K562 (cell line): ENCODE data around the gene BCAP31. TPM values are rescaled to one million over a fixed set of nuclear protein-coding genes. Genes with fewer than 3 reads are reported as not detected.
A peak's percentile ranks its signal among the peaks of the same experiment; 100 is the strongest.

Experiments used
- ATAC-seq: fragments of 200-7000 bp; cut with Tn5 transposase; 3 replicates; pipeline ENCODE4 v1.9.1; 2020; ENCODE audit warnings: moderate library complexity
- BruUV-seq: library from RNA; stranded (reverse); fragments of 400-500 nt; replicated peaks from 2 replicates; lab custom pipeline; 2021; lab: Mats Ljungman, UMichigan
- CTCF ChIA-PET: fragments of 300-600 bp; formaldehyde crosslinking; extraction: SDS; loops from one replicate; lab custom pipeline; 2021; ENCODE audit warnings: low intra/inter-chr PET ratio; lab: Yijun Ruan, JAX
- POLR2A ChIA-PET: fragments of 300-600, 350-650 bp; sonication (Branson Sonifier 250); formaldehyde crosslinking; extraction: SDS; loops from one replicate; lab custom pipeline; 2021; ENCODE audit warnings: antibody characterized with exemption, inconsistent platforms; lab: Yijun Ruan, JAX
- DNase-seq, 4 experiments: peaks; one replicate each; pipeline versions ENCODE4 v3.0.0 to v3.0.0-alpha.2; 2011 to 2018; ENCODE audit warnings: low spot score in 3 of 4, mixed read lengths in 3 of 4; ENCODE audit errors: extremely low read depth in 1 of 4
- FAIRE-seq: peaks from 2 replicates; lab custom pipeline; 2011; peaks lifted over from hg19 to GRCh38; lab: Jason Lieb, UNC
- H2AFZ ChIP-seq: 2 replicates; pipeline ENCODE4 v1.6.0; 2011; ENCODE audit warnings: low read depth, low read length, control low read depth, inconsistent platforms
- H3K27ac ChIP-seq: fragments of 200-600 bp; 3 replicates; pipeline ENCODE4 v1.8.0; 2011; ENCODE audit warnings: low read depth, mild to moderate bottlenecking, control low read depth, inconsistent platforms, low read length, moderate library complexity, mixed read lengths; ENCODE audit errors: extremely low read depth
- H3K27me3 ChIP-seq, 2 experiments: fragments of 300-600 bp in 1 of 2; 2 replicates in 1 of 2; 3 replicates in 1 of 2; pipeline versions ENCODE4 v1.6.0 to v1.8.0; 2011; ENCODE audit warnings: inconsistent platforms in 2 of 2, low read length in 2 of 2, mild to moderate bottlenecking in 1 of 2, mixed read lengths in 1 of 2, moderate library complexity in 1 of 2; ENCODE audit not compliant: control insufficient read depth in 2 of 2, insufficient read depth in 2 of 2
- H3K36me3 ChIP-seq: fragments of 300-600 bp; 3 replicates; pipeline ENCODE4 v1.8.0; 2011; ENCODE audit warnings: mild to moderate bottlenecking, low read length, inconsistent platforms; ENCODE audit not compliant: control insufficient read depth, insufficient read depth
- H3K4me1 ChIP-seq, 2 experiments: fragments of 200-600 bp in 1 of 2; replicated peaks in 1 of 2; 2 replicates in 1 of 2; 3 replicates in 1 of 2; pipeline versions ENCODE4 v1.5.1 to v1.8.0; 2011; ENCODE audit warnings: inconsistent platforms in 2 of 2, low read length in 2 of 2, mild to moderate bottlenecking in 1 of 2, mixed read lengths in 1 of 2, moderate library complexity in 1 of 2; ENCODE audit not compliant: control insufficient read depth in 2 of 2, insufficient read depth in 2 of 2
- H3K4me2 ChIP-seq: 2 replicates; pipeline ENCODE4 v1.6.1; 2011; ENCODE audit warnings: low read length, control low read depth, inconsistent platforms, mixed read lengths; ENCODE audit not compliant: insufficient read depth
- H3K4me3 ChIP-seq: fragments of 200-600 bp; sonication (generic), shearing (Covaris generic); 2 replicates; pipeline ENCODE4 v1.5.1; 2016; ENCODE audit warnings: control low read depth, inconsistent platforms
- H3K79me2 ChIP-seq: fragments of 200-600 bp; 3 replicates; pipeline ENCODE4 v1.8.0; 2011; ENCODE audit warnings: low read length, inconsistent platforms; ENCODE audit not compliant: control insufficient read depth, insufficient read depth
- H3K9ac ChIP-seq, 2 experiments: 2 replicates each; pipeline versions ENCODE4 v1.6.0 to v1.6.1; 2011; ENCODE audit warnings: low read depth in 2 of 2, low read length in 2 of 2, control low read depth in 1 of 2, inconsistent platforms in 1 of 2, mild to moderate bottlenecking in 1 of 2, mixed read lengths in 1 of 2; ENCODE audit not compliant: insufficient read depth in 1 of 2
- H3K9me1 ChIP-seq: one replicate; pipeline ENCODE4 v1.6.0; 2011; ENCODE audit warnings: inconsistent platforms, mild to moderate bottlenecking, low read length, moderate library complexity; ENCODE audit not compliant: control insufficient read depth, insufficient read depth
- H3K9me3 ChIP-seq: replicated peaks from 2 replicates; pipeline ENCODE4 v1.5.1; 2011; ENCODE audit warnings: low read depth, low read length, inconsistent platforms; ENCODE audit not compliant: control insufficient read depth, insufficient read depth
- H4K20me1 ChIP-seq: replicated peaks from 2 replicates; pipeline ENCODE4 v1.6.1; 2011; ENCODE audit warnings: low read length, inconsistent platforms, mixed read lengths; ENCODE audit not compliant: control insufficient read depth, insufficient read depth
- ARID4B ChIP-seq: sonication (generic); formaldehyde crosslinking; IDR thresholded peaks from 2 replicates; pipeline ENCODE4 v1.8.0; 2022; ENCODE audit warnings: mild to moderate bottlenecking, missing genetic modification reagents
- DNMT1 ChIP-seq: fragments of 450-650 bp; IDR thresholded peaks from 2 replicates; pipeline ENCODE4 v1.6.1; 2016; ENCODE audit warnings: antibody characterized with exemption, mild to moderate bottlenecking
- KLF13 ChIP-seq: fragments of 450-650 bp; IDR thresholded peaks from 2 replicates; pipeline ENCODE4 v1.6.1; 2016; ENCODE audit warnings: missing genetic modification characterization, low read depth, mild to moderate bottlenecking, missing compliant biosample characterization, moderate library complexity, borderline replicate concordance
- MAFG ChIP-seq: fragments of 450-650 bp; conservative IDR thresholded peaks from 2 replicates; pipeline ENCODE4 v1.6.1; 2016; ENCODE audit warnings: missing genetic modification characterization, missing compliant biosample characterization
- MCM5 ChIP-seq: fragments of 450-650 bp; IDR thresholded peaks from 2 replicates; pipeline ENCODE4 v1.6.1; 2016; ENCODE audit warnings: low read depth
- NCOA6 ChIP-seq: fragments of 450-650 bp; IDR thresholded peaks from 2 replicates; pipeline ENCODE4 v1.6.1; 2017; ENCODE audit warnings: mild to moderate bottlenecking
- POLR2G ChIP-seq: fragments of 200-400 bp; formaldehyde crosslinking; IDR thresholded peaks from 2 replicates; pipeline ENCODE4 v1.6.1; 2017; ENCODE audit warnings: low read depth, mild to moderate bottlenecking, antibody characterized with exemption, low read length, moderate library complexity
- PURB ChIP-seq: sonication (generic); formaldehyde crosslinking; IDR thresholded peaks from 2 replicates; pipeline ENCODE4 v1.9.0; 2021; ENCODE audit warnings: low read depth, mild to moderate bottlenecking, missing genetic modification reagents
- U2AF2 ChIP-seq: fragments of 200-400 bp; formaldehyde crosslinking; optimal IDR thresholded peaks from 2 replicates; pipeline ENCODE3; 2017; ENCODE audit warnings: low read depth, mild to moderate bottlenecking, low read length
- XRCC4 ChIP-seq: IDR thresholded peaks from one replicate; pipeline ENCODE4 v1.6.1; 2011; ENCODE audit not compliant: insufficient read depth, insufficient read length; ENCODE audit errors: extremely low read depth
- ZZZ3 ChIP-seq: fragments of 450-650 bp; IDR thresholded peaks from 2 replicates; pipeline ENCODE4 v1.6.1; 2016; ENCODE audit warnings: antibody characterized with exemption, mild to moderate bottlenecking, moderate library complexity
- WGBS: fragments of 100-300 bp; shearing (Covaris generic); methylation state at CpG from one replicate; pipeline ENCODE4 v1.1.6; 2016; ENCODE audit warnings: low coverage, mixed read lengths; ENCODE audit not compliant: insufficient coverage; ENCODE audit errors: missing lambda C conversion rate; 5-methylcytosine and 5-hydroxymethylcytosine counted together
- in situ Hi-C: fragments of 300-500 bp; cut with MboI; formaldehyde crosslinking; loops from 4 replicates; pipeline ENCODE4 v1.15.0; 2018; ENCODE audit warnings: inconsistent platforms, mixed read lengths
- intact Hi-C: fragments of 100-400 bp; cut with micrococcal nuclease; formaldehyde crosslinking; loops from 2 replicates; pipeline ENCODE4 v1.14.2; 2022
- polyA plus RNA-seq, 8 experiments: library from polyadenylated mRNA; depleted of rRNA in 4 of 8; stranded (reverse) in 5 of 8; unstranded in 3 of 8; fragments of >200 nt; fragmentation: Nextera tagmentation in 2 of 8; fragmentation: Illumina TruSeq in 1 of 8; extraction: Ambion mirVana in 2 of 8; extraction: Trizol in 1 of 8; gene quantifications; 2 replicates each; pipeline versions ENCODE4 v1.2.1 to v1.2.3, GENCODE V29; 2011 to 2014; ENCODE audit warnings: inconsistent platforms in 1 of 8, missing spikeins in 1 of 8
- total RNA-seq, 7 experiments: library from RNA; depleted of rRNA in 6 of 7; stranded (reverse); fragments of >200 nt in 6 of 7; fragmentation: Illumina TruSeq in 2 of 7; extraction: Trizol in 2 of 7; gene quantifications; 2 replicates each; pipeline versions ENCODE4 v1.2.1 to v1.2.3, GENCODE V29; 2011 to 2021; ENCODE audit warnings: low replicate concordance in 1 of 7

The BCAP31 gene
- total and polyA plus RNA-seq, 9 of the 15 experiments (the other 6 are each of a cell fraction or from before 2014, with no cell fraction given): 156 to 683 (median 188) TPM

DNA sequence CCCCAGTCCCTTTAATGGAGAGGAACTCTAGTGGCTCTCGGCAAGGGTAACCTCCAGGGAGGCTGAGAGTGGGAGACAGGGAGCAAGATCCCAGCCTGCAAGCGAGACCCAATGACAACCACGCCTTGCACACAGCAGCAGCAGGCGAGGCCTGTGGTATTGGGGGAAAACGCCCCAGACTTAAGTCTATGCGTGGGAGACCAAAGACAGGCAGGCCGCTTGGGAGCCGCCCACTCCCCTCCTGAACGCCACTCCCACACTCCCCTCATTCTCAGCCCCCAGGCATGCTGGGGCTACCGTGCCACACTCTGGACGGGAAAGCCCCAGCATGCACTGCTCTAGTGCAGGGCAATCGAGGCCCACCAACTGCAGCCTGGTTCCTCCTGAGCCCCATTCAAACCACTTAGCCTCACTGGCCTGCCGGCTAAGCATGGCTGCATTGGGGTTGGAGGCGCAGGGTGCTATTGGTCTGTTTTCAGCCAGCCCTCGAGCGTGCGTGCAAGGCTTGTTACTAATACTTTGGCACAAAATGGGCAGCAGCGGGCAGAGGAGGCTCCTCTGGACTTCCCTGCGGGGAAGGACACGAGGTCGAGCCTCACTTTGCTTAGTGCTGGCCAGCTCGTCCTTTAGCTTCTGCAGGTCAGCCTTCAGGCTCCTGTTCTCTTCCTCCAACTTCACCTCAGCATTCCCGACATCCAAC, 21.7 kb downstream of the BCAP31 start:
- 80% methylated on average over 18 of the region's 23 CpGs for WGBS
- no peak overlapping the region for H2AFZ ChIP-seq
- FAIRE-seq (no peak), ATAC-seq (no peak), DNase-seq (no peak)
- in situ Hi-C loops (no loop called here), intact Hi-C loops (no loop called here)
- H3K4me1 ChIP-seq: no peaks in the 10 kb centered on the region
- ChIA-PET CTCF (no interaction called here), POLR2A (interaction anchor here (0.6 to 0.7 kb wide), 2 partner anchors 58 to 272 kb away, joined by 3 read pairs; no protein-coding TSS in a partner anchor)
- H3K4me3 ChIP-seq: no peak overlapping the region
- H3K9me3 ChIP-seq: no peaks in the 10 kb centered on the region
- peaks cover 72% of the 10 kb centered on the region; the same call in 1 of the 3 replicates for H3K36me3 ChIP-seq
- no peak overlapping the region for H3K9ac ChIP-seq
- no peaks in the 10 kb centered on the region for H3K9me1 ChIP-seq
- H3K4me2 ChIP-seq: no peak overlapping the region
- H3K79me2 ChIP-seq: 0 out of 3 replicates have a peak, but pooled peaks cover 3% of the 10 kb centered on the region
- BruUV-seq: no TSS peak
- H3K27me3 ChIP-seq: no peaks in the 10 kb centered on the region
- H4K20me1 ChIP-seq: no peaks in the 10 kb centered on the region
- no peak overlapping the region for H3K27ac ChIP-seq
- TF ChIP-seq XRCC4 (no peak), ZZZ3 (no peak), POLR2G (0 out of 2 replicates have a peak, but pooled peaks have one; percentile 1)

DNA sequence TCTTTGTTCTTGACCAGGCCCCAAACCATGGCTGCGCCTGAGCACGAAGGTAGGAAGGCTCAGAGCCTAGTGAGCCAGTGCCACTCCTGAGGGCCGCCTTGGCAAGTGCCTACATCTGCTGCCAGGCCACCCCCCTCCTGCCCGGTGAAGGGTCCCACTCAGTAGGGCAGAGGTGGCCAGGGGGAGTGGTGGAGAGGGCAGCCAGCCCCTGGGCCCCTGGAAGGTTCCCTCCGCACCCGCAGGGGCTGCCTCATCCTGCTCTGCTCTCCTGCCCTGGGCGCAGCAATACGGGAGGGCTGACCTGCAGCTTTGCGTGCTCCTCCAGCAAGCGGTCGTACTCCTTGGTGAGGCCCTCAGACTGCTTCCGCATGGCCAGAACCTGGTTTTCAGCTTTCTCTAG, 22.5 kb downstream of the BCAP31 start:
- Histone ChIP-seq H3K27me3 (no peaks in the 10 kb centered on the region), H3K4me1 (peaks cover 0 to 4% of the 10 kb centered on the region in 2 experiments; a peak in 1 of 5 replicates), H3K9me3 (no peaks in the 10 kb centered on the region), H4K20me1 (no peaks in the 10 kb centered on the region), H3K36me3 (peaks cover 68% of the 10 kb centered on the region; the same call in 1 of the 3 replicates), H3K4me2 (no peak overlapping the region), H3K4me3 (no peak overlapping the region), H3K9me1 (no peaks in the 10 kb centered on the region), H3K79me2 (no peaks in the 10 kb centered on the region), H2AFZ (no peak overlapping the region), H3K9ac (no peak overlapping the region), H3K27ac (no peak overlapping the region)
- ATAC-seq (no peak), DNase-seq (no peak), FAIRE-seq (no peak)
- CTCF ChIA-PET: no interaction called here
- POLR2A ChIA-PET: interaction anchor here (0.6 to 0.7 kb wide), 2 partner anchors 57 to 273 kb away, joined by 3 read pairs; no protein-coding TSS in a partner anchor
- intact Hi-C loops: no loop called here
- in situ Hi-C loops: no loop called here
- BruUV-seq: no TSS peak
- 89% methylated on average over 8 of the region's 12 CpGs for WGBS
- TF ChIP-seq MCM5 (no peak), ARID4B (CRISPR knock-in tag) (no peak), PURB (CRISPR knock-in tag) (no peak), U2AF2 (no peak), DNMT1 (no peak), KLF13 (tag) (no peak), MAFG (tag) (no peak), NCOA6 (no peak)
